H1 (cell line): ENCODE data around the gene DCTN2. TPM values are rescaled to one million over a fixed set of nuclear protein-coding genes. Genes with fewer than 3 reads are reported as not detected.

Experiments used
- CTCF ChIA-PET: fragments of 300-600 bp; sonication (Branson Sonifier 250); formaldehyde crosslinking; loops from one replicate; lab custom pipeline; 2021; ENCODE audit not compliant: partially characterized antibody; lab: Charles Lee
- POLR2A ChIA-PET: fragments of 300-600 bp; sonication (Branson Sonifier 250); formaldehyde crosslinking; loops from one replicate; lab custom pipeline; 2021; ENCODE audit warnings: inconsistent platforms; ENCODE audit not compliant: partially characterized antibody; lab: Charles Lee
- DNase-seq, 2 experiments: peaks; one replicate each; pipeline versions ENCODE4 v3.0.0 to v3.0.0-alpha.2; 2010 to 2022; ENCODE audit warnings: low spot score in 2 of 2, low read depth in 1 of 2, mixed read lengths in 1 of 2
- FAIRE-seq: peaks from 2 replicates; lab custom pipeline; 2011; peaks lifted over from hg19 to GRCh38; lab: Jason Lieb, UNC
- H2AFZ ChIP-seq: 2 replicates; pipeline ENCODE4 v1.8.1; 2012; ENCODE audit warnings: low read length, inconsistent platforms
- H2AK5ac ChIP-seq: 2 replicates; pipeline ENCODE4 v1.6.1; 2013; ENCODE audit warnings: low read depth, low read length
- H2BK120ac ChIP-seq: replicated peaks from 2 replicates; pipeline ENCODE3; 2013; ENCODE audit warnings: low read depth, low read length, inconsistent platforms
- H2BK12ac ChIP-seq: 2 replicates; pipeline ENCODE4 v1.6.1; 2013; ENCODE audit warnings: low read depth, low read length
- H2BK15ac ChIP-seq: 2 replicates; pipeline ENCODE4 v1.6.1; 2013; ENCODE audit warnings: low read length
- H2BK20ac ChIP-seq: 2 replicates; pipeline ENCODE4 v1.6.1; 2013; ENCODE audit warnings: low read length
- H2BK5ac ChIP-seq: 2 replicates; pipeline ENCODE4 v1.6.1; 2013; ENCODE audit warnings: low read depth, low read length
- H3K14ac ChIP-seq: 2 replicates; pipeline ENCODE4 v1.6.1; 2013; ENCODE audit warnings: inconsistent platforms; ENCODE audit not compliant: insufficient read length
- H3K18ac ChIP-seq: 2 replicates; pipeline ENCODE4 v1.6.1; 2013; ENCODE audit warnings: low read length; ENCODE audit errors: extremely low read depth
- H3K23ac ChIP-seq: 2 replicates; pipeline ENCODE4 v1.6.1; 2013; ENCODE audit warnings: inconsistent platforms; ENCODE audit not compliant: insufficient read length
- H3K23me2 ChIP-seq: 2 replicates; pipeline ENCODE4 v1.6.1; 2013; ENCODE audit warnings: low read depth, low read length
- H3K27ac ChIP-seq: 2 replicates; pipeline ENCODE4 v1.6.1; 2011; ENCODE audit warnings: low read depth, low read length, inconsistent platforms
- H3K27me3 ChIP-seq, 4 experiments: replicated peaks in 1 of 4; 1 replicate in 1 of 4; 2 replicates in 3 of 4; pipeline versions ENCODE4 v1.6.1 to v1.8.1; 2011 to 2013; ENCODE audit warnings: low read length in 3 of 4, mild to moderate bottlenecking in 3 of 4, inconsistent platforms in 2 of 4, mixed read lengths in 2 of 4, moderate library complexity in 1 of 4; ENCODE audit not compliant: control insufficient read depth in 3 of 4, insufficient read depth in 3 of 4; ENCODE audit errors: extremely low read depth in 1 of 4
- H3K36me3 ChIP-seq, 4 experiments: 2 replicates each; pipeline versions ENCODE4 v1.6.1 to v1.8.1; 2011 to 2013; ENCODE audit warnings: mild to moderate bottlenecking in 4 of 4, low read length in 3 of 4, moderate library complexity in 2 of 4, control low read depth in 1 of 4, inconsistent platforms in 1 of 4; ENCODE audit not compliant: insufficient read depth in 4 of 4, control insufficient read depth in 2 of 4
- H3K4ac ChIP-seq: replicated peaks from 2 replicates; pipeline ENCODE3; 2013; ENCODE audit warnings: low read length, low read depth, mixed read lengths, inconsistent platforms; ENCODE audit not compliant: insufficient read length
- H3K4me1 ChIP-seq, 4 experiments: replicated peaks in 1 of 4; 1 replicate in 1 of 4; 2 replicates in 3 of 4; pipeline versions ENCODE4 v1.6.1 to v1.8.1; 2011 to 2013; ENCODE audit warnings: low read length in 3 of 4, inconsistent platforms in 2 of 4, mixed read lengths in 1 of 4; ENCODE audit not compliant: insufficient read depth in 4 of 4, control insufficient read depth in 3 of 4
- H3K4me2 ChIP-seq, 2 experiments: 2 replicates each; pipeline versions ENCODE4 v1.6.1 to v1.8.1; 2011 to 2013; ENCODE audit warnings: low read depth in 2 of 2, low read length in 2 of 2, control low read depth in 1 of 2, inconsistent platforms in 1 of 2, mild to moderate bottlenecking in 1 of 2; ENCODE audit not compliant: insufficient read depth in 1 of 2
- H3K4me3 ChIP-seq, 4 experiments: fragments of 200-600, 300-600 bp in 1 of 4; sonication (generic), shearing (Covaris generic), sonication (Bioruptor Twin) in 1 of 4; 2 replicates each; pipeline versions ENCODE4 v1.5.1 to v1.8.1; 2011 to 2016; ENCODE audit warnings: low read length in 4 of 4, low read depth in 3 of 4, control low read depth in 2 of 4, inconsistent platforms in 2 of 4, mild to moderate bottlenecking in 2 of 4, mixed read lengths in 1 of 4, moderate library complexity in 1 of 4; ENCODE audit not compliant: insufficient read depth in 2 of 4; ENCODE audit errors: extremely low read depth in 1 of 4
- H3K56ac ChIP-seq: replicated peaks from 2 replicates; pipeline ENCODE3; 2013; ENCODE audit warnings: low read depth, mild to moderate bottlenecking, mixed read lengths, low read length, inconsistent platforms; ENCODE audit not compliant: insufficient read length
- H3K79me1 ChIP-seq: 2 replicates; pipeline ENCODE4 v1.6.1; 2013; ENCODE audit warnings: low read depth, low read length, control low read depth
- H3K79me2 ChIP-seq, 2 experiments: 2 replicates each; pipeline versions ENCODE4 v1.6.1 to v1.8.1; 2012 to 2013; ENCODE audit warnings: low read length in 2 of 2, mild to moderate bottlenecking in 2 of 2, inconsistent platforms in 1 of 2; ENCODE audit not compliant: insufficient read depth in 2 of 2, control insufficient read depth in 1 of 2
- H3K9ac ChIP-seq, 4 experiments: replicated peaks in 1 of 4; 1 replicate in 1 of 4; 2 replicates in 3 of 4; pipeline versions ENCODE4 v1.6.1 to v1.8.1; 2011 to 2013; ENCODE audit warnings: low read depth in 3 of 4, low read length in 3 of 4, control low read depth in 2 of 4, mild to moderate bottlenecking in 2 of 4, moderate library complexity in 2 of 4, inconsistent platforms in 1 of 4; ENCODE audit errors: extremely low read depth in 1 of 4
- H3K9me3 ChIP-seq, 2 experiments: 2 replicates each; pipeline versions ENCODE4 v1.6.1 to v1.8.1; 2012 to 2013; ENCODE audit warnings: mild to moderate bottlenecking in 2 of 2, moderate library complexity in 2 of 2, control low read depth in 1 of 2, inconsistent platforms in 1 of 2, low read depth in 1 of 2, low read length in 1 of 2, mixed read lengths in 1 of 2; ENCODE audit not compliant: insufficient read depth in 2 of 2
- H4K20me1 ChIP-seq, 2 experiments: replicated peaks in 1 of 2; 2 replicates each; pipeline versions ENCODE3 to v1.8.1; 2011 to 2013; ENCODE audit warnings: inconsistent platforms in 2 of 2, low read length in 2 of 2, mild to moderate bottlenecking in 1 of 2; ENCODE audit not compliant: insufficient read depth in 2 of 2, control insufficient read depth in 1 of 2
- H4K5ac ChIP-seq: 2 replicates; pipeline ENCODE4 v1.6.1; 2013; ENCODE audit warnings: low read length, low read depth, mixed read lengths, inconsistent platforms; ENCODE audit not compliant: insufficient read length
- H4K8ac ChIP-seq: 2 replicates; pipeline ENCODE4 v1.8.0; 2013; ENCODE audit warnings: mild to moderate bottlenecking, moderate library complexity, low read length, inconsistent platforms; ENCODE audit not compliant: insufficient read depth; ENCODE audit errors: extremely low read depth
- H4K91ac ChIP-seq: replicated peaks from 2 replicates; pipeline ENCODE3; 2013; ENCODE audit warnings: low read length, mixed read lengths, inconsistent platforms; ENCODE audit not compliant: insufficient read length
- ASH2L ChIP-seq: fragments of 200-600, 300-600 bp; sonication (generic); IDR thresholded peaks from one replicate; pipeline ENCODE4 v1.7.1; 2017; ENCODE audit warnings: low read length
- BRCA1 ChIP-seq: IDR thresholded peaks from 2 replicates; pipeline ENCODE4 v1.6.1; 2012; ENCODE audit warnings: low read depth, low read length, improper control_type of control experiment
- FOSL1 ChIP-seq: IDR thresholded peaks from 2 replicates; pipeline ENCODE4 v1.6.1; 2011; ENCODE audit warnings: mild to moderate bottlenecking, low read depth, low read length, moderate library complexity; ENCODE audit not compliant: insufficient read depth
- POU5F1 ChIP-seq: IDR thresholded peaks from 2 replicates; pipeline ENCODE4 v1.6.1; 2011; ENCODE audit warnings: low read depth, mild to moderate bottlenecking, low read length, moderate library complexity
- RNF2 ChIP-seq: fragments of 200-900, 300-1000 bp; sonication (generic); IDR thresholded peaks from 2 replicates; pipeline ENCODE4 v1.7.1; 2016; ENCODE audit warnings: borderline replicate concordance, low read depth, mild to moderate bottlenecking, antibody characterized with exemption, low read length; ENCODE audit not compliant: poor library complexity, severe bottlenecking; ENCODE audit errors: missing control alignments
- RXRA ChIP-seq: IDR thresholded peaks from 2 replicates; pipeline ENCODE4 v1.6.1; 2011; ENCODE audit warnings: low read depth, mild to moderate bottlenecking, low read length, moderate library complexity; ENCODE audit not compliant: insufficient read depth
- ZNF274 ChIP-seq: IDR thresholded peaks from 2 replicates; pipeline ENCODE4 v1.7.0; 2012; ENCODE audit warnings: low read length, borderline replicate concordance; ENCODE audit errors: extremely low read depth
- WGBS, 2 experiments: shearing (Covaris generic) in 1 of 2; methylation state at CpG; one replicate each; pipeline versions ENCODE4 v1.1.6 to v1.1.7; 2013 to 2015; ENCODE audit warnings: low lambda C conversion rate in 2 of 2, mixed read lengths in 2 of 2, inconsistent platforms in 1 of 2, low coverage in 1 of 2, missing lambda C conversion rate in 1 of 2; ENCODE audit not compliant: insufficient replicate concordance in 2 of 2, insufficient coverage in 1 of 2, insufficient read length in 1 of 2; ENCODE audit errors: extremely low coverage in 1 of 2, missing lambda C conversion rate in 1 of 2; 5-methylcytosine and 5-hydroxymethylcytosine counted together
- polyA plus RNA-seq, 7 experiments: library from polyadenylated mRNA; depleted of rRNA in 3 of 7; stranded (reverse) in 5 of 7; unstranded in 2 of 7; fragments of >200 nt in 5 of 7; fragments of 200-250 nt in 2 of 7; gene quantifications; 1 replicate in 5 of 7; 2 replicates in 1 of 7; 4 replicates in 1 of 7; pipeline versions ENCODE4 v1.2.1 to v1.2.3, GENCODE V29; 2011 to 2013; ENCODE audit warnings: missing spikeins in 2 of 7, mixed read lengths in 2 of 7
- total RNA-seq: library from RNA; stranded (reverse); fragmentation: NEBNext Ultra II Directional; extraction: Animal tissue kit (Norgen Biotek cat#: 25700); gene quantifications from 2 replicates; pipeline ENCODE4 v1.2.1, GENCODE V29; 2021

Gene DCTN2
- total and polyA plus RNA-seq, 2 of the 8 experiments (the other 6 are each of a cell fraction or from before 2014, with no cell fraction given) = 90.3 to 91.9 TPM

DNA sequence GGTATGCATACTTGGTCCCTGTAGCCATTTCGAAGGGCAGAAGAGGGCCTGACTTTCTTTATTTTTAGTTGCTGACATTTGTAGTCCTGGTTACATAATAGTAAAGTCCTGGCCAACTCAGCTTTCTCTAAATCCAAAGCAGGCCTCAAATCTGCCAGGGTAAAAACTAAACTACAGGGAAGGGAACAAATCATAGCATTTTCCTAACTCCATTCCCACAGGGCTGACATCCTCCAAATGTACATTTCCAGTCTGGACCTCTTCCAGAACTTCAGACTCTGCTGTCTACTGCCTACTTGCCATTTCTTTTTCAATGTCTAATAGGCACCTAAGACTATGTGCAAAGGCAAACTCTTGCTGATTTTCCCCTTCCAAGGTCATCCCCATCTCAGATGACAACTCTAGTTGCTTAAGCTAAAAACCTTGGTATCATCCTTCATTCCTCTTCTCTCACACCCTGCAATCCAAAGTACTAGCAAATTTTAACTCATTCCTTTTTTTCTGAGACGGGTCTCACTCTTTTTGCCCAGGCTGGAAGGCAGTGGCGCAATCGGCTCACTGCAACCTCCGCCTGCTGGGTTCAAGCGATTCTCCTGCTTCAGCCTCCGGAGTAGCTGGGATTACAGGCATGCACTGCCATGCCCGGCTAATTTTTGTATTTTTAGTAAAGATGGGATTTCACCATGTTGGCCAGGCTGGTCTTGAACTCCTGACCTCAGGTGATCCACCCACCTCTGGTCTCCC is 28.6 kb downstream of the DCTN2 start:
- Histone ChIP-seq H3K27me3 (no peaks in the 10 kb centered on the region), H4K5ac (no peak overlapping the region), H2BK20ac (no peak overlapping the region), H3K9me3 (no peaks in the 10 kb centered on the region), H2AK5ac (no peak overlapping the region), H2BK15ac (no peak overlapping the region), H3K18ac (no peak overlapping the region), H3K79me1 (no peaks in the 10 kb centered on the region), H3K4me2 (peak overlapping the region in 1 of 2 experiments; percentile 81; a peak in 1 of 4 replicates), H3K4ac (no peak overlapping the region), H3K14ac (no peak overlapping the region), H4K91ac (no peak overlapping the region), H3K79me2 (peaks cover 0 to 20% of the 10 kb centered on the region in 2 experiments; a peak in 2 of 4 replicates), H3K56ac (no peak overlapping the region), H3K9ac (no peak overlapping the region), H3K4me3 (peak overlapping the region in 2 of 4 experiments; percentile 80 to 85; a peak in 3 of 8 replicates), H2AFZ (no peak overlapping the region), H3K36me3 (peaks cover 32 to 55% (median 41%) of the 10 kb centered on the region in 4 experiments), H3K27ac (0 out of 2 replicates have a peak overlapping the region, but pooled peaks have one; percentile 14), H3K4me1 (peaks cover 4 to 17% (median 12%) of the 10 kb centered on the region in 4 experiments), H2BK120ac (no peak overlapping the region), H4K20me1 (peaks cover 5 to 15% of the 10 kb centered on the region in 2 experiments), H2BK12ac (no peak overlapping the region), H2BK5ac (no peak overlapping the region), H3K23me2 (peaks cover 18% of the 10 kb centered on the region), H4K8ac (no peak overlapping the region), H3K23ac (no peak overlapping the region)
- FAIRE-seq (no peak), DNase-seq (no peak)
- ChIA-PET CTCF (interaction anchor here (0.6 kb wide), 1 partner anchor 12 kb away, joined by 3 read pairs; no protein-coding TSS in a partner anchor), POLR2A (interaction anchor here (0.6 to 6.0 kb wide), 17 partner anchors 7 to 286 kb away, joined by 3 to 60 read pairs (median 6); partner anchors contain the start of gene DCTN2)
- WGBS, 2 experiments = 90% methylated on average over 8 of the region's 8 CpGs; no CpG with 5 or more reads in 1 of the 2 experiments
- no peak for TF ChIP-seq ASH2L
- TF ChIP-seq POU5F1 = no peak
- no peak for TF ChIP-seq RXRA
- no peak for TF ChIP-seq RNF2
- no peak for TF ChIP-seq BRCA1
- no peak for TF ChIP-seq ZNF274
- no peak for TF ChIP-seq FOSL1
